ENCODE measurements around the gene HRH2. TPM values are rescaled to one million over a fixed set of nuclear protein-coding genes. Genes with fewer than 3 reads are reported as not detected.
"Not testable (repeated sequence)": the region's sequence is repeated elsewhere in the genome, so short reads cannot be mapped to it uniquely, and the experiment has no call there.

Gene HRH2
- polyA plus RNA-seq, 2 donors = 0.18 to 0.40 TPM

GRCh38 chr5:175715627-175716522, 58.0 kb downstream of the HRH2 start:
- Histone ChIP-seq H3K9me3 (ENCODE audit: control insufficient read depth in 2 of 2, insufficient read depth in 1 of 2, low read depth in 1 of 2, low read length in 1 of 2) (peaks cover 10 to 23% of the 10 kb centered on the region in 2 donors), H3K4me3 (ENCODE audit: low read depth in 1 of 2, low read length in 2 of 2) (no peak overlapping the region), H3K36me3 (ENCODE audit: control insufficient read depth in 2 of 2, insufficient read depth in 2 of 2, low read length in 1 of 2) (no peaks in the 10 kb centered on the region), H3K27me3 (ENCODE audit: control insufficient read depth in 1 of 2, insufficient read depth in 2 of 2, low read length in 2 of 2) (no peaks in the 10 kb centered on the region), H3K4me1 (ENCODE audit: control insufficient read depth in 2 of 2, insufficient read depth in 2 of 2, low read length in 1 of 2) (no peaks in the 10 kb centered on the region), H3K27ac (ENCODE audit: low read depth in 2 of 2, low read length in 1 of 2) (no peak overlapping the region)
- 92 to 95% methylated on average over 10 of the region's 10 CpGs for WGBS, 2 donors

GRCh38 chr5:175717837-175718236, 60.0 kb downstream of the HRH2 start:
- Histone ChIP-seq H3K4me1 (ENCODE audit: control insufficient read depth in 2 of 2, insufficient read depth in 2 of 2, low read length in 1 of 2) (no peaks in the 10 kb centered on the region), H3K9me3 (ENCODE audit: control insufficient read depth in 2 of 2, insufficient read depth in 1 of 2, low read depth in 1 of 2, low read length in 1 of 2) (peaks cover 10 to 20% of the 10 kb centered on the region in 2 donors), H3K36me3 (ENCODE audit: control insufficient read depth in 2 of 2, insufficient read depth in 2 of 2, low read length in 1 of 2) (no peaks in the 10 kb centered on the region), H3K27ac (ENCODE audit: low read depth in 2 of 2, low read length in 1 of 2) (no peak overlapping the region), H3K27me3 (ENCODE audit: control insufficient read depth in 1 of 2, insufficient read depth in 2 of 2, low read length in 2 of 2) (no peaks in the 10 kb centered on the region), H3K4me3 (ENCODE audit: low read depth in 1 of 2, low read length in 2 of 2) (no peak overlapping the region)
- WGBS, 2 donors = 77 to 84% methylated on average over 3 of the region's 3 CpGs

GRCh38 chr5:175718401-175719108, 60.7 kb downstream of the HRH2 start:
- Histone ChIP-seq H3K4me3 (ENCODE audit: low read depth in 1 of 2, low read length in 2 of 2) (no peak overlapping the region), H3K36me3 (ENCODE audit: control insufficient read depth in 2 of 2, insufficient read depth in 2 of 2, low read length in 1 of 2) (no peaks in the 10 kb centered on the region), H3K4me1 (ENCODE audit: control insufficient read depth in 2 of 2, insufficient read depth in 2 of 2, low read length in 1 of 2) (no peaks in the 10 kb centered on the region), H3K9me3 (ENCODE audit: control insufficient read depth in 2 of 2, insufficient read depth in 1 of 2, low read depth in 1 of 2, low read length in 1 of 2) (peaks cover 10 to 18% of the 10 kb centered on the region in 2 donors), H3K27ac (ENCODE audit: low read depth in 2 of 2, low read length in 1 of 2) (no peak overlapping the region), H3K27me3 (ENCODE audit: control insufficient read depth in 1 of 2, insufficient read depth in 2 of 2, low read length in 2 of 2) (no peaks in the 10 kb centered on the region)
- WGBS, 2 donors = 31 to 35% methylated on average over 8 of the region's 8 CpGs

GRCh38 chr5:175719109-175719432, 61.2 kb downstream of the HRH2 start:
- H3K9me3 ChIP-seq (ENCODE audit: control insufficient read depth in 2 of 2, insufficient read depth in 1 of 2, low read depth in 1 of 2, low read length in 1 of 2) = peaks cover 5 to 15% of the 10 kb centered on the region in 2 donors
- not testable (repeated sequence) for H3K27me3 ChIP-seq (ENCODE audit: control insufficient read depth in 1 of 2, insufficient read depth in 2 of 2, low read length in 2 of 2); H3K36me3 ChIP-seq (ENCODE audit: control insufficient read depth in 2 of 2, insufficient read depth in 2 of 2, low read length in 1 of 2); H3K27ac ChIP-seq (ENCODE audit: low read depth in 2 of 2, low read length in 1 of 2); H3K4me3 ChIP-seq (ENCODE audit: low read depth in 1 of 2, low read length in 2 of 2); H3K4me1 ChIP-seq (ENCODE audit: control insufficient read depth in 2 of 2, insufficient read depth in 2 of 2, low read length in 1 of 2)
- WGBS, 2 donors = 93 to 94% methylated on average over 8 of the region's 8 CpGs

GRCh38 chr5:175724314-175725275, 66.7 kb downstream of the HRH2 start:
- peaks cover 2% of the 10 kb centered on the region in 2 donors for H3K9me3 ChIP-seq (ENCODE audit: control insufficient read depth in 2 of 2, insufficient read depth in 1 of 2, low read depth in 1 of 2, low read length in 1 of 2)
- H3K27me3 ChIP-seq (ENCODE audit: control insufficient read depth in 1 of 2, insufficient read depth in 2 of 2, low read length in 2 of 2) = no peaks in the 10 kb centered on the region
- H3K4me1 ChIP-seq (ENCODE audit: control insufficient read depth in 2 of 2, insufficient read depth in 2 of 2, low read length in 1 of 2) = no peaks in the 10 kb centered on the region
- H3K4me3 ChIP-seq (ENCODE audit: low read depth in 1 of 2, low read length in 2 of 2) = no peak overlapping the region
- WGBS, 2 donors = 66 to 69% methylated on average over 15 of the region's 15 CpGs
- no peaks in the 10 kb centered on the region for H3K36me3 ChIP-seq (ENCODE audit: control insufficient read depth in 2 of 2, insufficient read depth in 2 of 2, low read length in 1 of 2)
- H3K27ac ChIP-seq (ENCODE audit: low read depth in 2 of 2, low read length in 1 of 2) = no peak overlapping the region

GRCh38 chr5:175728316-175728715, 70.4 kb downstream of the HRH2 start:
- Histone ChIP-seq H3K27me3 (ENCODE audit: control insufficient read depth in 1 of 2, insufficient read depth in 2 of 2, low read length in 2 of 2) (no peaks in the 10 kb centered on the region), H3K4me3 (ENCODE audit: low read depth in 1 of 2, low read length in 2 of 2) (no peak overlapping the region), H3K36me3 (ENCODE audit: control insufficient read depth in 2 of 2, insufficient read depth in 2 of 2, low read length in 1 of 2) (no peaks in the 10 kb centered on the region), H3K4me1 (ENCODE audit: control insufficient read depth in 2 of 2, insufficient read depth in 2 of 2, low read length in 1 of 2) (no peaks in the 10 kb centered on the region), H3K27ac (ENCODE audit: low read depth in 2 of 2, low read length in 1 of 2) (no peak overlapping the region), H3K9me3 (ENCODE audit: control insufficient read depth in 2 of 2, insufficient read depth in 1 of 2, low read depth in 1 of 2, low read length in 1 of 2) (peaks cover 0 to 4% of the 10 kb centered on the region in 2 donors)
- WGBS, 2 donors = 67 to 68% methylated on average over 12 of the region's 12 CpGs

GRCh38 chr5:175728885-175729828, 71.3 kb downstream of the HRH2 start:
- Histone ChIP-seq H3K9me3 (ENCODE audit: control insufficient read depth in 2 of 2, insufficient read depth in 1 of 2, low read depth in 1 of 2, low read length in 1 of 2) (peaks cover 0 to 8% of the 10 kb centered on the region in 2 donors), H3K27ac (ENCODE audit: low read depth in 2 of 2, low read length in 1 of 2) (no peak overlapping the region), H3K27me3 (ENCODE audit: control insufficient read depth in 1 of 2, insufficient read depth in 2 of 2, low read length in 2 of 2) (no peaks in the 10 kb centered on the region), H3K36me3 (ENCODE audit: control insufficient read depth in 2 of 2, insufficient read depth in 2 of 2, low read length in 1 of 2) (no peaks in the 10 kb centered on the region), H3K4me1 (ENCODE audit: control insufficient read depth in 2 of 2, insufficient read depth in 2 of 2, low read length in 1 of 2) (no peaks in the 10 kb centered on the region), H3K4me3 (ENCODE audit: low read depth in 1 of 2, low read length in 2 of 2) (no peak overlapping the region)
- WGBS, 2 donors = 27 to 30% methylated on average over 33 of the region's 33 CpGs

GRCh38 chr5:175729829-175730277, 72.0 kb downstream of the HRH2 start:
- H3K4me1 ChIP-seq (ENCODE audit: control insufficient read depth in 2 of 2, insufficient read depth in 2 of 2, low read length in 1 of 2) = no peaks in the 10 kb centered on the region
- no peaks in the 10 kb centered on the region for H3K27me3 ChIP-seq (ENCODE audit: control insufficient read depth in 1 of 2, insufficient read depth in 2 of 2, low read length in 2 of 2)
- H3K36me3 ChIP-seq (ENCODE audit: control insufficient read depth in 2 of 2, insufficient read depth in 2 of 2, low read length in 1 of 2) = no peaks in the 10 kb centered on the region
- peaks cover 0 to 8% of the 10 kb centered on the region in 2 donors for H3K9me3 ChIP-seq (ENCODE audit: control insufficient read depth in 2 of 2, insufficient read depth in 1 of 2, low read depth in 1 of 2, low read length in 1 of 2)
- H3K27ac ChIP-seq (ENCODE audit: low read depth in 2 of 2, low read length in 1 of 2) = no peak overlapping the region
- H3K4me3 ChIP-seq (ENCODE audit: low read depth in 1 of 2, low read length in 2 of 2) = no peak overlapping the region
- 6 to 7% methylated on average over 9 of the region's 9 CpGs for WGBS, 2 donors
